ENCODE results near the gene RASAL2.

The RASAL2 gene

DNA sequence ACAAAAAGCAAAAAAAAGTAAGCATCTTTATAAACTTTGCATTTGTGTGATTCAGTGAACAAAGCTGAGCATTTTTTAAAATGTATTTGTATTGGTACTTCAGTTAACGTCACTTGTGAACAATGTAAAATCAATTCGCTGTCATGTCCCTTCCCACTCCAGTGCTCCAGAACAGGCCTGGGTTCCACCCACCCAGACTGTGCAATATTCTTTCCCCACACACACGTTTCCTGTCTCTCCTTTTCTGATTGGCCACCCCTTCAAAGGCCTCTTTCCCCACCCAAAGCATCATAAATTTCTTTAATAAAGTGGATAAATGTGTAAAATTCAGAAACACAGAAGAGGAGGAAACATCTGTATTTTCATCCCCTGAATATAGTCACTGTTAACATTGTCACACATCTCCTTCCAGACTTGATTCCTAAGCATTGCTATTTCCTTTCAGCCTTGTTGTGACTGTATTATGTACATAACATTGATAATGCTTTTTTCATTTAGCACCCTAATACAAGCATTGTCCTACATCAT, 390.9 kb downstream of the RASAL2 start:
- no peak overlapping the region for H3K4me3 ChIP-seq (ENCODE audit: low read depth, low read length)
- TF ChIP-seq, protein P1, sequence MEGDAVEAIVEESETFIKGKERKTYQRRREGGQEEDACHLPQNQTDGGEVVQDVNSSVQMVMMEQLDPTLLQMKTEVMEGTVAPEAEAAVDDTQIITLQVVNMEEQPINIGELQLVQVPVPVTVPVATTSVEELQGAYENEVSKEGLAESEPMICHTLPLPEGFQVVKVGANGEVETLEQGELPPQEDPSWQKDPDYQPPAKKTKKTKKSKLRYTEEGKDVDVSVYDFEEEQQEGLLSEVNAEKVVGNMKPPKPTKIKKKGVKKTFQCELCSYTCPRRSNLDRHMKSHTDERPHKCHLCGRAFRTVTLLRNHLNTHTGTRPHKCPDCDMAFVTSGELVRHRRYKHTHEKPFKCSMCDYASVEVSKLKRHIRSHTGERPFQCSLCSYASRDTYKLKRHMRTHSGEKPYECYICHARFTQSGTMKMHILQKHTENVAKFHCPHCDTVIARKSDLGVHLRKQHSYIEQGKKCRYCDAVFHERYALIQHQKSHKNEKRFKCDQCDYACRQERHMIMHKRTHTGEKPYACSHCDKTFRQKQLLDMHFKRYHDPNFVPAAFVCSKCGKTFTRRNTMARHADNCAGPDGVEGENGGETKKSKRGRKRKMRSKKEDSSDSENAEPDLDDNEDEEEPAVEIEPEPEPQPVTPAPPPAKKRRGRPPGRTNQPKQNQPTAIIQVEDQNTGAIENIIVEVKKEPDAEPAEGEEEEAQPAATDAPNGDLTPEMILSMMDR (IDR thresholded peaks at IDR 0.05; ENCODE audit: control insufficient read depth, extremely low read depth, insufficient read depth), result no peak
- DNase-seq (ENCODE audit: low read depth), result no peak

DNA sequence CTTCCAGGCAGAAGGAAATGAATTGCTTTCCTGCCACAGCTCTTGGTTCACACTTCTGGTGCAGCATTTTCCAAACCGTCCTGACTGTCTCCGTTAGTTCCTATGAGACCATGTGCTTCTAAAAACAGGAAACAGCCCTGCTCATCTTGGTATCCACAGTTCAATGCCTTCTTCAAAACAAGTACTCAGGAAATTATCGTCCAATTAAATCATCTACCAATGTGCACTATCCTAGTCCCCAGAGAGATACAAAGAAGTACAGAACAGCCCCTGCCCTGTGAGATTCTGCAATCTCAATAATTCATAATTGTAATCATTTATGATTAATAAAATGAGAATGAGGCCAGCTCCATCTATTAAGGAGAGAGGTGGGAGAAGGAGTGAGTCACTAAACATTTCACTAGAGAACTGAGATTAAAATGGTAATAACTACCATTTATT, 391.7 kb downstream of the RASAL2 start:
- DNase-seq (ENCODE audit: low read depth), result no peak
- TF ChIP-seq, protein P1 (IDR thresholded peaks at IDR 0.05; ENCODE audit: control insufficient read depth, extremely low read depth, insufficient read depth), result no peak
- H3K4me3 ChIP-seq (ENCODE audit: low read depth, low read length), result no peak overlapping the region

DNA sequence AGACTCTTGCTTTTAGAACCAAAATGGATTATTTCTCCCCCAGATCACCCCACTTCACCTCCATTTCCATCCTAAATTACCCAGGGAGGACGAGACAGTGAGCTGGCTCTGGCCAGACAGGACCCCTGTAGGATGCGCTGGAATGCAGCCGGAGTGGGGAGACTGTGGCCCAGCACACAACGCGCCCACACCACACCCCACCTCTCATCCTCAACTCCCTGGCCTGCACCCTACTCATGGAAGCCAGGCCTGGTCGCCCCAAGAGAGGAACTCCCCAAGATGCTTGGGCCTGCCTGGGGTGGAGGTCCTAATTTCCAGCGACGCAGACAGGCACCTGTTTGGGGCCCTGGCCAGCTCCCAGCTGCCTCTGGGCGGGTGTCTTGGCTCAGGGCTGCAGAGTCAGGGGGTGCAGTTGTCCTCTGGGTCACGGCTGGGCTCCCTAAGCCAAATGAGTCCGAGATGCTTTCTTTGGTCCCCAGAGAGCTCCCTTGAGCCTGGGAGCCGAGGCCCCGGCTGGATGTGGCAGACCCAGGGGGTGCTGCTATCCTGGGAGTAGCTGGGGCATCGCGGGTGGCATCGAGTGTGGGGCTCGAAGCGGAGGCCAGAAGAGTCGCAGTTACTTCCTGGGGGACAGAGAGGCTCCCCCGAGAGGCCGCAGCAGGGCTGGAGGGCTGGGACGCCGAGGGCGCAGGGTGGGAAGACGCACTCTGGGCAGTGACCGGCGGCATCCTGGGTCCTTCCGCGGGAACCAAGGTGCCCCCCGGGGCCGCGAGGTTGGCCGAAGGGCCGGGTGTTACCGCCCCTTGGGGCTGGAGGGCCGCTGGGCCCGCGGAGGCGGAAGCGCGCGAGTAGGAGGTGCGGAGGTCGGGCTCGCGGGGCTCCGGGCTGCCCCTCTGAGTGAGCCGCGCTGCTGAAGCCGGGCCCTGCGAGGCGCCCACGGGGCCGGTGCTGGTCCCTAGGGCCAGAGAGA, 392.5 kb downstream of the RASAL2 start:
- no peak for DNase-seq (ENCODE audit: low read depth)
- H3K4me3 ChIP-seq (ENCODE audit: low read depth, low read length), result no peak overlapping the region
- TF ChIP-seq, protein P1 (IDR thresholded peaks at IDR 0.05; ENCODE audit: control insufficient read depth, extremely low read depth, insufficient read depth), result no peak

DNA sequence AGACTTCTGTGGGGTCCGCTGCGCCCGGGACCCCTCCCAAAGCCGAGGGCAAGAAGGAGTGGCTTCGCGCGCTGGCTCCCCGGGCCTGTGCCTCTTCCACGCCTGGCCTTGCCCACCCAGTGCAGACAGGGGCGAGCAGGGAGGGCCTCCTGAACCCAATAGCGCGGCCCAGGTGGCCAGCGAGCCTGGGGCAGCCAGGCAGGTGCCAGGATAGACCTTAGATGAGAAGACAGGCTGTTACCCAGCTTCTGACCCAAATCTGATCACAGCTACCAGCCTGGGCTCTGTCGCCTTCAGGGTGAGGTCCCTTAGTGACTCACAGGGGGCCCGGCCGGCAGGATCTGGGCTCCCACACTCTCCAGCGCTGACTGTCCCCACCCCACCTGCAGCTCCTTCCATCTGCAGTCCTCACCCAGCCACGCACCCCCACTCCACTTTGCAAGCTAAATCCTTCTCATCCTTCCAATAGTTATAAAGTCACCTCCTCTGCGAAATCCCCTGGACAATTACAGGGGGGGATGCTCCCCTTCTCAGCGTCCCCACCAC, 393.2 kb downstream of the RASAL2 start:
- no peak for DNase-seq (ENCODE audit: low read depth)
- H3K4me3 ChIP-seq (ENCODE audit: low read depth, low read length), result no peak overlapping the region
- TF ChIP-seq, protein P1 (IDR thresholded peaks at IDR 0.05; ENCODE audit: control insufficient read depth, extremely low read depth, insufficient read depth), result no peak

DNA sequence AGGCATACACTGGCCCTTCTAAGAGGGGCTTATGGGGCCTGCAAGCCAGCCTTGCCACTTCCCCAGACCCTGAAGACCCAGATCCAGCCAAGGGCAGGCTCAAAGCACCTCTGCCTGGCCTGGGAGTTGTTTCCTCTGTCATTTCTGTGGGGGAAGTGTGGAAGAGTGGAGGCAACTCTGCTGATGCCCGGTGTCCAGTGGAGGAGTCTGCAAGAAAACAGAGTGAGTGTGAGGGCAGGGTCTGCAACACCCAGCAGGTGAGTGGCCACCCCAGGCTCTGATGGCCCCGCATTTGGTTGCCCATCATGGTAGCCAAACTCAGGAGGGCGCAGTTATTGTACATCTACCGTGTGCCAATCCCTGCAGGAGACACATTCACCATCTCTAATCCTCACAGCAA, 394.5 kb downstream of the RASAL2 start:
- H3K4me3 ChIP-seq (ENCODE audit: low read depth, low read length), result no peak overlapping the region
- TF ChIP-seq, protein P1 (IDR thresholded peaks at IDR 0.05; ENCODE audit: control insufficient read depth, extremely low read depth, insufficient read depth), result no peak
- no peak for DNase-seq (ENCODE audit: low read depth)

DNA sequence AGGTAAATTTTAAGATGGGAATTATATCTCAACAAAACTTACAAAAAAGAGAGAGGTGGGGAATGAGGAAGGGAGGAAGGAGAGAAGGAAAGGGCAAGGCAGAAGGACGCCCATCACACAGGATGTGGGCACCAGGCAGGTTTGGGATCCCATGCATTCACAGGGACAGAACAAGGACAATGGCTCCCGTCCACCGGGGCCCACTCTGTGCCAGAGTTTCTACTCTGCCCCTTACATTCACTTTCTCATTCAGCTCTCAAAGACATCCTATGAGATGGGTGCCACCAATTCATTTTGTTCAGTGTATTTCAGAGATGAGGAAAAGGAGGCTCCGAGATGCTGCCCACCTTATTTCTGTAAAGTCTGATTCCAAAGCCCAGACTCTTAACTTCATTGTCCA, 395.5 kb downstream of the RASAL2 start:
- no peak overlapping the region for H3K4me3 ChIP-seq (ENCODE audit: low read depth, low read length)
- TF ChIP-seq, protein P1 (IDR thresholded peaks at IDR 0.05; ENCODE audit: control insufficient read depth, extremely low read depth, insufficient read depth), result no peak
- no peak for DNase-seq (ENCODE audit: low read depth)

All from LNCaP clone FGC (cell line).